HG03196 (cell line): ENCODE data around the gene SLC7A8.
"Not testable (repeated sequence)": the region's sequence is repeated elsewhere in the genome, so short reads cannot be mapped to it uniquely, and the experiment has no call there.

Source experiments
- ATAC-seq: cut with Tn5 transposase; IDR thresholded peaks from one replicate; pipeline ENCODE4 v1.9.1; 2021; ENCODE audit not compliant: unreplicated experiment

Gene SLC7A8

GRCh38 chr14:23183479-23183878 is at the start of gene SLC7A8:
Gene SLC7A8, minus strand, starts transcription at chr14:23183660. Its CDS starts 746 bp downstream, at chr14:23182914.
- no peak for ATAC-seq

DNA sequence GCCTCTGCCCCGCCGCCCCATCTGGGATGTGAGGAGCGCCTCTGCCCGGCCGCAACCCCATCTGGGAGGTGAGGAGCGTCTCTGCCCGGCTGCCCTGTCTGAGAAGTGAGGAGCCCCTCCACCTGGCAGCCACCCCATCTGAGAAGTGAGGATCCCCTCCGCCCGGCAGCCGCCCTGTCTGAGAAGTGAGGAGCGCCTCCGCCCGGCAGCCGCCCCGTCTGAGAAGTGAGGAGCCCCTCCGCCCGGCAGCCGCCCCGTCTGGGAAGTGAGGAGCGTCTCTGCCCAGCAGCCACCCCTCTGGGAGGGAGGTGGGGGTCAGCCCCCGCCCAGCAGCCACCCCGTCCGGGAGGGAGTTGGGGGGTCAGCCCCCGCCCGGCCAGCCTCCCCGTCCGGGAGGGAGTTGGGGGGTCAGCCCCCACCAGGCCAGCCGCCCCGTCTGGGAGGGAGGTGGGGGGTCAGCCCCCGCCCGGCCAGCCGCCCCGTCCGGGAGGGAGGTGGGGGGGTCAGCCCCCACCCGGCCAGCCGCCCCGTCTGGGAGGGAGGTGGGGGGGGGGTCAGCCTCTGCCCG is 48.9 kb upstream of the SLC7A8 start:
- ATAC-seq = not testable (repeated sequence)

DNA sequence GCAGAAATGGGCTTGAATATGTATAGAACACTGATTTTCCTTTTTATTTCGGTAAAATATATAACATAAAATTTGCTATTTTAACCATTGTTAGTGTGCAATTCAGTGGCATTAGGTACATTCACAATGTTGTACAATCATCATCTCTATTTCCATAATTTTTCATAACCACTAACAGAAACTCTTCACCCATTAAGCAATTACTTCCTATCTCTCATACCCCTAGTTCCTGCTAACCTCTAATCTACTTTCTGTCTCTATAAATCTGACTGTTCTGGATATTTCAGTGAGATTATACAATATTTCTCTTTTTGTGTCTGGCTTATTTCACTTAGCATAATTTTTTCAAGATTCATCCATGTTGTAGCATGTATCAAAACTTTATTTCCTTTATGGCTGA is 45.4 kb upstream of the SLC7A8 start:
- ATAC-seq = no peak

DNA sequence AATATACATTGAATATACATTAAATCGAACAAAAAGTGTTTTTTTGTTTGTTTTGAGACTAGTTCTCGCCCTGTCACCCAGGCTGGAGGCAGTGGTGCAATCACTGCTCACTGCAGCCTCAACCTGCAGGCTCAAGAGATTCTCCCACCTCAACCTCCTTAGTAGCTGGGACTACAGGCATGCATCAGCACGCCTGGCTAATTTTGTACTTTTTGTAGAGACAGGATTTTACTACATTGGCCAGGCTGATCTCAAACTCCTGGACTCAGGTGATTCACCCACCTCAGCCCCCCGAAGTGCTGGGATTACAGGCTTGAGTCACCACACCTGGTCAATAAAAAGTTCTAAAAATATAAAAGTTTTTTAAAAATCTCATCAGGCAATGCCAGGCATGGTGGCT is 44.1 kb upstream of the SLC7A8 start:
- ATAC-seq = no peak

DNA sequence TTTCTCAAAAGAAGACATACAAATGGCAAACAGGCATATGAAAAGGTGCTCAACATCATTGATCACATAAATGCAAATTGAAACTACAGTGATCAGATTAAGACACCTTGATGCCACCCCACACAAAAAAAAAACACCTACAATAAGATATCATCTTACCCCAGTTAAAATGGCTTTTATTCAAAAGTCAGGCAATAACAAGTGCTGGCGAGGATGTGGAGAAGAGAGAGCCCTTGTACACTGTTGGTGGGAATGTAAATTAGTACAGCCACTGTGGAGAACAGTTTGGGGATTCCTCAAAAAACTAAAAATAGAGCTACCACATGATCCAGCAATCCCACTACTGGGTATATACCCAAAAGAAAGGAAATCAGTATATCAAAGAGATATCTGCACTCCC is 41.5 kb upstream of the SLC7A8 start:
- not testable (repeated sequence) for ATAC-seq

DNA sequence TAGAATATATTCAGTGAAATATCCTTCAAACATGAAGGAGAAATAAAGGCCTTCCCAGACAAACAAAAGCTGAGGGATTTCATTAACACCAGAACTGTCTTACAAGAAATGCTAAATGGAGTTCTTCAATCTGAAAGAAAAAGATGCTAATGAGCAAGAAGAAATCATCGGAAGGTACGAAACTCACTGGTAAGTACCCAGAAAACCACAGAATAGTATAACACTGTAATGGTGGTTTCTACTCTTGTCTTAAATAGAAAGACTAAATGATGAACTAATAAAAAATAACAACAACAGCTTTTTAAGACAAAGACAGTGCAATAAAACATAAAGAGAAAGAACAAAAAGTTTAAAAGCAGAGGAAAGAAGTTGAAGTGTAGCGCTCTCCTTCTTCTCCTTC is 35.6 kb upstream of the SLC7A8 start:
- ATAC-seq = no peak

GRCh38 chr14:23217032-23218020 is 33.9 kb upstream of the SLC7A8 start:
- ATAC-seq = no peak

GRCh38 chr14:23215421-23215820 is 32.0 kb upstream of the SLC7A8 start:
- ATAC-seq = no peak

DNA sequence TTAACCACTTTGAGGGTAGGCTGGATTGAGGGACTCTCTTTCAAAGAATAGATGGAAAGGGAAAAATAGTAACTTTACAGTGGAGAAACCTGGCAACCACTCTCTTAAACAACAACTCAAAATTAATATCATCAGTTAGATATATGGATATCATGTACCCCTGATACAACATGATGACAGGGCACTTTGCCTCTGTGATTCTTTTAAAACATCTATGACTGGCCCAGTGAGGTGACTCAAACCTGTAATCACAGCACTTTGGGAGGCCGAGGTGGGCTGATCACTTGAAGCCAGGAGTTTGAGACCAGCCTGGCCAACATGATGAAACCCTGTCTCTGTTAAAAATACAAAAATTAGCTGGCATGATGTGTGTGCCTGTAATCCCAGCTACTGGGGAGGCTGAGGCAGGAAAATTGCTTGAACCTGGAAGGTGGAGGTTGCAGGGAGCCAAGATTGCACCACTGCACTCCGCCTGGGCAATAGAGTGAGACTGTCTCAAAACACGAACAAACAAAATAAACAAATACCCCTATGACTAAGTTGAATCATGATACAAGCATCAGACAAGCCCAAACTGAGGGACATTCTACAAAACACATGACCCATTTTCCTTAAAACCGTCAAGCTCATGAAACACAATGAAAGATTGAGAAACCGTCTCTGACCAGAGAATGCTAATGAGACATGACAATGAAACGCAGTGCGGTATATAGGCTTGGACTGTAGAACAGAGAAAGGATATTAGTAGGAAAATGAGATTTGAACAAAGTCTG is 26.4 kb upstream of the SLC7A8 start:
- ATAC-seq = no peak

DNA sequence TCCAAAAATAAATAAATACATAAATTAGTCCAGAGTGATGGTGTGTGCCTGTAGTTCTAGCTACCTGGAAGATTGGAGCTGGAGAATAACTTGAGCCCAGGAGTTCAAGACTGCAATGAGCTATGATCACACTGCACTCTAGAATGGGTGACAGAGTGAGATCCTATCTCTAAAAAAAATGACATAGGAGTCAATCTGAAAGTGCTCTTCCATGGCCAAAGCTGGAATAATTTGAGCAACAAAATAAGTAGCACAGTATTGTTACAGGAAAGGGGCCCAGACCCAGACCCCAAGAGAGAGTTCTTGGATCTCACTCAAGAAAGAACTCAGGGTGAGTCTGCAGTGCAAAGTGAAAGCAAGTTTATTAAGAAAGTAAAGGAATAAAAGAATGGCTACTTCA is 24.9 kb upstream of the SLC7A8 start:
- ATAC-seq = no peak

GRCh38 chr14:23207146-23207540 is 23.7 kb upstream of the SLC7A8 start:
- no peak for ATAC-seq

- no peak for ATAC-seq
Observed at GRCh38 chr14:23206422-23207145, 23.1 kb upstream of the SLC7A8 start.

GRCh38 chr14:23202001-23202400 is 18.5 kb upstream of the SLC7A8 start:
- no peak for ATAC-seq

DNA sequence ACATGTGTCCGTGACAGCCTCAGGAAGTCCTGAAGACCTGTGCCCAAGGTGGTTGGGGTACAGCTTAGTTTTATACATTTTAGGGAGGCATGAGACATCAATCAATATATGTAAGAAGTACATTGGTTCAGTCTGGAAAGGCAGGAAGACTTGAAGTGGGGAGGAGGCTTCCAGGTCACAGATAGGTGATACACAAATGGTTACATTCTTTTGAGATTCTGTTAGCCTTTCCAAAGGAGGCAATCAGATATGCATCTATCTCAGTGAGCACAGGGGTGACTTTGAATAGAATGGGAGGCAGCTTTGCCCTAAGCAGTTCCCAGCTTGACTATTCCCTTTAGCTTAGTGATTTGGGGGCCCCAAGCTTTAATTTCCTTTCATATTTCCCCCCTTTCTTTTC is 15.7 kb upstream of the SLC7A8 start:
- ATAC-seq = not testable (repeated sequence)

DNA sequence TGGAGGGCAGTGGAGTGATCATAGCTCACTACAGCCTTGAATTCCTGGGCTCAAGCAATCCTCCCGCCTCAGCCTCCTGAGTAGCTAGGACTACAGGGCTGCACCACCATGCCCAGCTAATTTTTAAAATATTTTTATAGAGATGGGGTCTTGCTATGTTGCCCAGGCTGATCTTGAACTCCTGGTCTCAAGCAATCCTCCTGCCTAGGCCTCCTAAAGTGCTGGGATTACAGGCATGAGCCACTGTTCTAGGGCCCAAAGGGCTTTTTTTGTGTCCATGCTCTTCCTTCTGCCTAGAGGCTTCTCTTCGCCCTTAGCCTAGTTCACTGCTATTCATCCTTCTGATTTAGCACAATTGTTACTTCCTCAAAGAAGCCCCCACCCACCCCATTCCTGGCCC is 13.0 kb upstream of the SLC7A8 start:
- ATAC-seq = not testable (repeated sequence)

DNA sequence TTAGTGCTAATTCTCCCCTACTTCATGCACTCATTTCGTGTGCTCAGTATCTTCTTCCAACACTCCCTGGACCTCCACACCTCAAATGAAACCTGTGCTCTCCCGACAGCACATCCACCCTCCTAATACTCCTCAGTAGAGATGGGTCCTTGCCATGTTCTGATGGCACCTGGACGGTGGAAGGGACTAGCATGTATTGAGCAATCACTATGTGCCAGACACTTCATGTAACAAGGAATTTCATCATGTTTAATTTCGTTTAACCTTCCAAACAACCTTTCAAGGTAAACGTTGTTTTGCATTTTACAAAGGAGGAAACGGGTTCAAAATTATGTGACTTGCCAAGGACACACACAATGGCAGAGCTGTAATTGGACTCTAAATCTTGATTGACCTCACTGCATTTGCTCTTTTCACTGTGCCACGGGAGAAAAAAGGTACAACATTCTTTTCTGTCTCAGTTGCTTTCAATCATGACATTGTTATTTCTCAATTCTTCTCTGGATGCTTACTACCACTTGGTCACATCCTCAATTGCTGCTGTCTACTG is 12.2 kb upstream of the SLC7A8 start:
- no peak for ATAC-seq

DNA sequence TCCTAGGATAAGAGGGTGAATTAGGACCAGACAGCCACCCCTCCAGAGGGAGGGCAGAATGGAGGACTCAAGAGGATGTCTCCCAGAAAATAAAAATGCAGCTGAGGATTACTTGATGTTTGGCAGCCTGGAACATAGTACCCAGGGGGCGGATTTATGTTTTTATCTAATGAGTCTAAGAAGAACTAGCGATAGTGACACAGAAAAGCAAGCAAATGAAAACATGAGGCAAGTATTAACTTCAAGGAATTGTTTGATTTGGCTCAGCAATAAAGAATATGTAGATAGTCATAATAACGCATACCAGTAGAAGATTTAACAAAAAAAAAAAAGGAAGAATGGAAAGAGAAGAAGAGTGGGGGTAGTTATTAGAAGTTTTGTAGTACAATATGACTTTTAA is 10.0 kb upstream of the SLC7A8 start:
- no peak for ATAC-seq

GRCh38 chr14:23187925-23188324 is 4.5 kb upstream of the SLC7A8 start:
- no peak for ATAC-seq

DNA sequence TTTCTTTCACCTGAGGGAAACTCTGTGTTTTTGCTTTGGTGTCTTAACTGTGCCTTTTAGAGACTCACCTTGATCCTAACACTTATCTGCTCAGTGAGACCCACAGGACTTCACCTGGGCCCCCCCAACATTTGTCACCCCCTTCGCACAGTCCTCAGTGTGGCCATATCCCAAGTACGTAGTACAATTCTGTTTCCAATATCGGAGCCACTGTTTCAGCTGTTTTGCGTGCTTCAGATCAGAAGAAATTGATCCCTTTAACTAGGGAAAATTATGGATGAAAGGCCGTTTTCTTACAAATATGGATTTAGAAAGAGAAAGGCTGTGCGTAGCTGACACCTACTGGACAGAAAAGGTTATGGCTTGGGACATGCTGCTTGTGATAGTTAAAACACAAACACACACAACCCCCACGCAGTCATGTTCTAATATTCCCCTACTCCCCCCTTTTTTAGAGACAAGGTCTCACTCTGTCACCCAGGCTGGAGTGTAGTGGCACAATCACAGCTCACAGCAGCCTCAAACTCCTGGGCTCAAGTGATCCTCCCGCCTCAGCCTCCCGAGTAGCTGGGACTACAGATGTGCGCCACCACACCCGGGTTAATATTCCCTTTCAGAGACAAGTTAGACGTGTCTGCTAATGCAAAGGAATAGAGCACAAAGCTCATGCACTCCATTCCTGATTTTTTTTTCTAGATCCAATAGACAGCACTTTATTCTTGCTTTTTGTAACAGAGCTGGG is 3.6 kb upstream of the SLC7A8 start:
- no peak for ATAC-seq

DNA sequence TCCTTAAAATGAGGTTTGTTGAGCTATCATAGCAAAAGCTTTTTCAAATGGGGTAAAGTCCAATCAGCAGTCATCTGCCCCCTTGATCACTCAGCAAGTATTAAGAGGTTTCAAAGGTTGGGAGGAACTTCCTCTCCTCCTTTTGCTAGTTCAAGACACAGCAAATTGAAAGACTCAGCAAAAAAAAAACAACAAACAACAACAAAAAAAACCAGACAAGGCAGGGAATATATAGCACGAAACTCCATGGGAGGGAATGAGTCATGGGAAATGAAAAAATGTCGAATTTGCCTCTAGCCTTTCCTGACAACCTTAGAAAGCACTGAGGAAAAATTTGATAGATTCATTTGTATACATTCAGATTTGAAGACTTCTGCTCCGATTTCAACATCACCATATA is 1.6 kb upstream of the SLC7A8 start:
- no peak for ATAC-seq
